Neural progenitor cell (in vitro differentiated cells): Measurements from ENCODE around the gene NUP210.

Experiments used
- CTCF ChIP-seq: fragments of 200-600 bp; sonication (generic); IDR thresholded peaks from 2 replicates; pipeline ENCODE4 v1.5.1; 2017; ENCODE audit warnings: antibody characterized with exemption, mild to moderate bottlenecking
- EZH2 ChIP-seq: fragments of 200-600 bp; sonication (generic); IDR thresholded peaks from 2 replicates; pipeline ENCODE4 v1.6.1; 2017; ENCODE audit warnings: antibody characterized with exemption, mild to moderate bottlenecking, moderate library complexity
- EZH2phosphoT487 ChIP-seq: fragments of 200-600 bp; sonication (generic); IDR thresholded peaks from 2 replicates; pipeline ENCODE4 v1.6.1; 2017; ENCODE audit warnings: antibody characterized with exemption

GRCh38 chr3:13394363-13394762 is 25.8 kb downstream of the NUP210 start:
- TF ChIP-seq EZH2 (no peak), CTCF (no peak), EZH2phosphoT487 (no peak)
